NCI-H2107 (cell line): ENCODE measurements around the gene DTNBP1.
"Not testable (repeated sequence)": the region's sequence is repeated elsewhere in the genome, so short reads cannot be mapped to it uniquely, and the experiment has no call there.

Experiments
- DNase-seq: peaks from one replicate; lab custom pipeline; 2025; lab: John Stamatoyannopoulos, UW

Gene DTNBP1

DNA sequence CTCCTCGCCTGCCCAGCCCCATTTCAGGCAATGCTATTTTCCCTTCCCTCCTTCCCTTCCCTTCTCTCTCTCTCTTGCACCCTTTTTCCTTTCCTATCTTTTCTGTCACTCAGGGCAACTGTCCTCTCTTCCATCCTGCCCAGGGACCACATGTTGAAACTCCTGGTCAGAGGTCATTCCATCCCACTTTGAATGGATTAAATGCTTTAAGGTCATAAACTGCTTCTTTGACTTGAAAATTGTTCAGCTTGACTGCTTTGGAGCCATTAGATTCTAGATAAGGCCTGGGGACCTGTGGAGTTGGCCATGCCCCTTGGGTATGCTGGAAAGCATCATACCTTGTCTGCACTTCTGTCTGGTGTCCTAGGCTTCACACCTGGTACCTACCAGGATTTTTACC, 106.1 kb downstream of the DTNBP1 start:
- no peak for DNase-seq

DNA sequence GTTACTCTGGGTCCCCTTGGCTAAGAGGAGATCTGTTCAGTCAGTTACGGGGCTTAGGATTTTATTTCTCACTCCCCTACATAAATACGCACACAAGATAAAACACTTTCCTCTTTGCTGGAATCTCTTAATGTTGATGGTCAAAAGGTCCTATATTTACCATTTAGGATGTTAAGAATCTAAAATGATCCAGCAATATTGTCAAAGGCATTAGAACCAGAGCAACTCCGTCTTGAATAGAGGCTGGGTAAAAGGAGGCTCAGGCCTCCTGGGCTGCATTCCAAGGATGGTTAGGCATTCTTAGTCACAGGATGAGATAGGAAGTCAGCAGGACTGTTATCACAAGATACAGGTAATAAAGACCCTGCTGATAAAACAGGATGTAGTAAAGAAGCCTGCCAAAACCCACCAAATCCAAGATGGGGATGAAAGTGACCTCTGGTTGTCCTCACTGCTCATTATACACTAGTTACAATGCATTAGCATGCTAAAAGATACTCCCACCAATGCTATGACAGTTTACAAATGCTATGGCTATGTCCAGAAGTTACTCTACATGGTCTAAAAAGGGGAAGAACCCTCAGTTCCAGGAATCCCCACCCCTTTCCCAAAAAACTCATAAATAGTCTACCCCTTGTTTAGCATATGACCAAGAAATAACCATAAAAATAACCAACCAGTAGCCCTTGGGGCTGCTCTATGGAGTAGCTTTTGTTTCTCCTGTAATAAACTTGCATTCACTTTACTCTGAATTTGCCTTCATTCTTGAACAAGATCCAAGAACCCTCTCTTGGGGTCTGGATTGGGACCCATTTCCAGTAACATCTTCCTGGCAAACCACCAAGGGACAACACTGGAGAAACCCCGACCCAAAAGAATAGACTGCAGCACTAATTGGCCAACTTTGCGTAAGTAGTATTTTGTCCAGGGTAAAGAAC, 107.5 kb downstream of the DTNBP1 start:
- DNase-seq: no peak

DNA sequence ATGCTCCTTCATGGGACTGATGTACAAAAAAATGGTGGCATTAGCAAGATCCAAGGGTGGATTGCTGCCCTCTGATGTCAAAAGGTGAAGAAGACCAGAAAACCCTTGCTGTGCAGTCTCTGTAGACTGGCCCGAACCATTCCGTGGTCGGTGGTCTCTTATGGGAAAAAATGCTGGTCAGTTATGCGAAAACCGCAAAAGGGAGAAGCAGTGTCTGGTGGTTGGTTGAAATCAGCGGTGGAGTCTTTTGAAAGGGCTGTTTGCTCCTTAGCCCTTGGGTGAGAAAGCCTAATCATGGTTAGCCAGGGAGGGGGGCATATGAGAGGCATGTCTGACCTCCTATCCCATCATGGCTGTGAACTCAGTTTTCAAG, 108.1 kb downstream of the DTNBP1 start:
- DNase-seq: no peak

DNA sequence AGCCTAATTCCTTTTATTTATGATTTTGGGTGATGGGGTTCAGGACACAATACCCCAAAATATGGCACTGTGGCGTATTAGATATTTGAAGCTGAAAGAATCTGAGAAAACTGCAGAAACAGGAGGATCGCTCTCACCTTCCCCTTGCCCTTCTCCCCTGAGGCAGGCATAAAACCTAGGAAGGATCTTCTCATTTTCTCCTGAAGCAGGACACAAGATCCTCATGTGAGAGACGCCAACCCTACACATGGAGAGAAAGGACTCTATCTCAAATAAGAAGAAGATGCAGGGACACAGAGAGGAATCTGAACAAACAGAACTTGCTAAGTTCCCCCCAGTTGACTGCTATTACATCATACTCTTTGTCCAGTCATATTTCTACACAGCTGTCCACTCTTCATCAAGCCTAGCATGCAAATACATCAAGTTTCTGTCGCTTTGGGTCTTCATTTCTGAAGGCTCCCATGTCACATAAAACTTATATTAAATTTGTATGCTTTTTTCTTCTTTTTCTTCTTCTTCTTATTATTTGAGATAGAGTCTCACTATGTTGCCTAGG, 109.0 kb downstream of the DTNBP1 start:
- DNase-seq: no peak

DNA sequence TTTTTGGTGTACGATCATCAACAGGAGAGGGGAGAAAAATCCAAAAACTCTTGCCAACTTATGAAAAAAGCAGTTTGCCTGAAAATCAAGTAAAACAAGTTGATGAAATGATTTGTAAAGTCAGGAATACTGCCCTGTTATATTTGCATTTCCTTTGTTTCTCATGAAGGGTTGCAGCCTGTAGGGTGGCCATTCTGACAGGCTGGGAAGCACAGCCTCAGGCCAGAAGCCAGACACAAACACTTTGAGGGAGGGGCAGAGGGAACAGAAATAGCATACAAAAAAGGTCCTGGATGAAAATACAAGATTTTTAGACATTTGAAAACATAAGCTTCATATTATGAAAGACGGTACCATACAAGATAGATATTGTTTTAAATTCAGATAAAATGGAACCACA, 109.8 kb downstream of the DTNBP1 start:
- no peak for DNase-seq

- DNase-seq: no peak
These were observed 111.0 kb downstream of the DTNBP1 start for GRCh38 chr6:15551798-15552197.

DNA sequence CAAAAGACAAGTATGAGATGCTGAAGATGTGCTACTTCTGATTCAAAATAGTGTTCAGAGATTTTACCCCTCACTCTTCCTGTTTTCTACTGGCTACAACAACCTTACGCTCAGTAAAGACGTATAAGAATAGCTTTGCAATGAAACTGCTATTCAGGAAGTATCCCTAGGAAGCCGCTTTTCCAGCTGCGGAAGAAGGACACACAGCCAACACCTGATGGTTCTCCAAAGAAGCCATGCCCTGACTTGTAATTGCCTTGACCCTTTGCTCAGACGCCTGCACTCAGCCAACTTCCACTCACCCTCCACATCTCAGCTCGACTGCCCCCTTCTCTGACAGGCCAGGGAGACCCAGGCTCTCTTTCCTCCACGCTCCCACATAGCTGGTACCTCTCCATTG, 111.6 kb downstream of the DTNBP1 start:
- no peak for DNase-seq

DNA sequence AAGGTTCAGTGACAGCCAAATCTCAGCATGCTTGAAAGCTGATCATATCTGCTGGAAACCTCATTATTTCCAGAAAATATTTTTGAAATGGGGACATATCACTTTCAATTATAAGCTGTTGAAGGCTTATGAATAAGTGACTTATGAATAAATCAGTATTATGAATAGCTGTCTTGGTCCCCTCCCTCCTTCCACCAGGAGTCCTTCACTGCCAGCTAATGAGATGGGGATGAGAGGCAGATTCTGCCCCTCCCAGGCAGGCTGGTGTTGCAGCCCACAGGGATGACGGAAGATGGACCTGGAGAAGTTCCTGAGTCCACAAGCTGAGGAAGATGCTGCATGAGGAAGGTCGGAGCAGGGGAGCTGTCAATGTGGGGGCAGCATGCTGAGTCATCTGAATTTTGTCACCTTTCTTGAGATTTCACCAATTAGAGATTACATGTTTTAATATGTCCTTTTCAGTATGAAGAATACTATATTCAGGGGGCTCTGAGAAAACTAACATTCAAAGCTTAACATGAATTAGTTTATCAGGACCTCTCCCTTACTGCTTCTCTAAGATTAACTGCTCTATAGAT, 112.2 kb downstream of the DTNBP1 start:
- DNase-seq: no peak

DNA sequence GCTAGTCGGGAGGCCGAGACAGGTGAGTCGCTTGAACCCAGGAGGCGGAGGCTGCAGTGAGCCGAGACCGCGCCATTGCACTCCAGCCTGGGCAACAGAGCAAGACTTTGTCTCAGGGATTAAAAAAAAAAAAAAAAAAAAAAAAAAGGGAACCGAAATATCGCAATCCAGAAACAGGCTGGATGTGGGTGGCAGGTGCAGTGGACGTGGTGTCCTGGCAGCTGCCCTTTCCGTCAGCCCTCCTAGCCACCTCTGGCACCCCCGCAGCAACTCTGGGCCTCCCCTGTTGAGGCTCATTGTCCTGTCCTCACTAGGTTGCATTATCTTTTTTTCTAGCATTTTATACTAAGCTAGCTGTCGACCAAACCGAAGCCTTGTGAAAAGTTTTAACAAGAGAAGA, 113.5 kb downstream of the DTNBP1 start:
- no peak for DNase-seq

GRCh38 chr6:15547400-15547799, 115.4 kb downstream of the DTNBP1 start:
- no peak for DNase-seq

DNA sequence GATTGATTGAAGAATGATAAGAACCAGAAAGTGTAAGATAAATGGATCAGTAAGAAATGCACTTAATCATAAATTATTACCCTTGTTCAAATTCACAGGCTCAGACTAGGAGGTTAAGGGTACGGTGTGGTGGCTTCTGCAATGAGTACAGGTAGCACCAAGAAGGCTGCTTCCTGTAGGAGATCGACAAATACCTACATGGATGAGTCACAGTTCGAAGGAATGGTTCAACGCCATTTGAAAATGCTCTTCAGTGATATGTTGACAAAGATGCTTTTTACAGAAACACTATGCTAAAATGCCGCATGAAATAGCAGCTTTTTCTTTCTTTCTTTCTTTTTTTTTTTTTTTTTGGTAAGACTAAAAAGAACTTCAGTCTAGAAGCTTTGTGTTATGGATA, 116.2 kb downstream of the DTNBP1 start:
- DNase-seq: no peak

DNA sequence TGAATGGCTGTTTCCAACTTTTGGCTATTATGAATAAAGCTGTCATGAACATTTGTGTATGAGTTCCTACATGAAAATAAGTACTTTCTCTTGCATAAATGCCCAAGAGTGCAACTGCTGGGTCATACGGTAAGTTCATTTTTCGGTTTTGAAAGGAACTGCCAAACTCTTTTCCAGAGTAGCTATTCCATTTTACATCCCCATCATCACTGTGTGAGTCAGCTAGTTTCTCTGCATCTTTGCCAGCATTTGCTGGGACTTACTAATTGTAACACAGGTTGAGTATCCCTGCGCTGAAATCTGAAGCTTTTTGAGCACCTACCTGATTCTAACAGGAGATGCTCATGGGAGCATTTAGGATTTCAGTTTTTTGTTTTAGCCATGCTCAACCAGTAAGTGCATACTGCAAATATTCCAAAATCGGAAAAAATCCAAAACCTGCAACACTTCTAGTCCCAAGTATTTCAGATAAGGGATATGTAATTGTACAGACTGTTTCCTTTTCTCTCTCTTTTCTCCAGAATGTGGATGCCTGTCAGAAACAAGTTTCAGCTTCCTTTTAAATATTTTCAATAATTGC, 118.4 kb downstream of the DTNBP1 start:
- DNase-seq: no peak

DNA sequence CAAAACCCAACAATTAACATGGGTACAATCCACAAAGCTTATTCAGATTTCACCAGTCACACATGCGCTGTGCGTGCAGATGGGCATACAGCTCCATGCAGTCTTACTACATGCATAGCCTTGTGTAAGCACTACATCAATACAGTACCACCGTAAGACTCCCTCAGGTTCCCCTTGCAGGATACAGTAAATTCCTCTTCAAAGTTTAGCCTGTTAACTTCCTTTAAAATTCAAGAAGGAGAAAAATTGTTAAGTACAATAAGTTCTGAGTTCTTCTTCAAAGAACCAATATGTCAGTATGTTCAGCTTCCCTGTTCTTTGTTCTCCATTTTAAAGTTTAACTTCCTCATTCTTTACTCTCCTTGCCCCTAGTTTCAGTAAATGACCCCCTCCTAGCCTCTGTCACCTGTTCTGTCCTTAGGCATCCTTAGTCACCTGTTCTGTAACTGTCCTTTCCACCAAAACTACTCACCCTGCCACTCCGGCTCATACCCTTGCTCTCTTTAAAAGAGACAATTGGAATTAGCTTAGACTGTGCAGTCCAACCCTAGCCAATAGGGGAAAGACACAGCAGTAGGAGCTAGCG, 119.4 kb downstream of the DTNBP1 start:
- DNase-seq: not testable (repeated sequence)

- no peak for DNase-seq
These were observed 123.0 kb downstream of the DTNBP1 start for GRCh38 chr6:15539722-15540270.

DNA sequence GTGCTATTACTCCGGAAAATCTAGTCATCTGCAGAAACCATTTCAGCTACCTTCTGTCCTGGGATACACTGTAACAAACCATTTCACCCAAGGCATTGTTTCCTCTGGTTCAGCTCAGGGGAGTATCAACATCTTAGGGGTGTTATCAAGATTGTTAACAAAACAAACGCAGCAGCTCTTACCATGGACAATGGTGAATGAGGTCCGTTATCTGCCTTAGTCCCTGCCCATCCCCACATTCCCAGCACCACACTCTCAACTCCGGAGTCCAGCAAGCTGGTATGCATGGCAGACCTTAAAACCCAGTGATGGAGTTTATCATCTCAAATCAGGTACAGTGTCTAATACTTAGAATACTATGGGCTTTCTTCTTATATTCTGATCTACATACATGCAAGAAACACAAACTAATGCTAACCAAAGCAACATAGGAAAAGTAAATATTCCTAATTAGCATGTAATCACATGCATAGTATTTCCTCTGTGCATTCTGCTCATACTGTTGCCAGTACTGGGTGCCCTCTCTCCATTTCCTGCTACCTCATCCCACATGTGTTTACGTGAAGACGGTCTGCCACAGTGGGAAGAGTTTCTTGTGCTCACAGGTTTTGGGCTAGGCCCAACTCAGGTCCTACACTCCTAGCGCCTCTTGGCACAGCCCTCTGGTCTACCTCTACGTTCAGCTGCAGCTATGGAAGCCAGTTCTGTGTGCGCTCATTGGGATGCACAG, 123.9 kb downstream of the DTNBP1 start:
- DNase-seq: no peak

DNA sequence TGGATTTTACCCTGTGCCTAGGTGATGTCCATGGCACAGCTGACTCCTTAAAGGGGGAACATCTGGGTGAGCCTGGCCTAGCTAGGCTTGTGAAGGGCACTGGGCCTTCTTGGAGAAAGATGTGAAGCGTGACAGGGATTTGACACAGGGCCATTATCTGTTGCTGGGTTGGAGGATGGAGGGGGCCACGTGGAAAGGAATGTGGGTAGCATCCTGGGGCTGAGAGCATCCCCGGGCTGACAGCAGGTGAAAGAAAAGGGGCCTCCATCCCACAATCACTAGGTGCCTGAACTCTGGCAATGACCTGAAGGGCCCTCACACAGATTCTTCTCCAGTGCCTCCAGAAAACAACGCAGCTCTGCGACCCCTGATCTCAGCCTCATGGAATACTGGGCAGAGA, 124.7 kb downstream of the DTNBP1 start:
- no peak for DNase-seq

- no peak for DNase-seq
These were observed 126.5 kb downstream of the DTNBP1 start for GRCh38 chr6:15536198-15536955.

DNA sequence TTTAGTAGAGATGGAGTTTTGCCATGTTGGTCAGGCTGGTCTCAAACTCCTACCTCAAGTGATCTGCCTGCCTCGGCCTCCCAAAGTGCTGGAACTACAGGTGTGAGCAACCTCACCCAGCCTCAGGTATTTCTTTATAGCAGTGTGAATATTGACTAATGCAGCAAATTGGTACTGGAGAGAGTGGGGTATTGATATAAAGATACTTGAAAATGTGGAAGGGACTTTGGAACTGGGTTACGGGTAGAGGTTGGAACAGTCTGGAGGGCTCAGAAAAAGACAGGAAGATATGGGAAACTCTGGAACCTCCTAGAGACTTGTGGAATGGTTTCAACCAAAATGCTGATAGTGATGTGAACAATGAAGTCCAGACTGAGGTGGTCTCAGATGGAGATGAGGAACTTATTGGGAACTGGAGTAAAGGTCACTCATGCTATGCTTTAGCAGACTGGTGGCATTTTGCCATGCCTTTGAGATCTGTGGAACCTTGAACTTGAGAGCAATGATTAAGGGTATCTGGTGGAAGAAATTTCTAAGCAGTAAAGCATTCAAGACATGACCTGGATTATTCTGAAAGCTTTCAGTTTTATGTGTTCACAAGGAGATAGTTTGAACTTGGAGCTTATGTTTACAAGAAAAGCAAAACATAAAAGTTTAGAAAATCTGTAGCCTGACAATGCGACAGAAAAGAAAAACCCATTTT, 127.2 kb downstream of the DTNBP1 start:
- DNase-seq: no peak

DNA sequence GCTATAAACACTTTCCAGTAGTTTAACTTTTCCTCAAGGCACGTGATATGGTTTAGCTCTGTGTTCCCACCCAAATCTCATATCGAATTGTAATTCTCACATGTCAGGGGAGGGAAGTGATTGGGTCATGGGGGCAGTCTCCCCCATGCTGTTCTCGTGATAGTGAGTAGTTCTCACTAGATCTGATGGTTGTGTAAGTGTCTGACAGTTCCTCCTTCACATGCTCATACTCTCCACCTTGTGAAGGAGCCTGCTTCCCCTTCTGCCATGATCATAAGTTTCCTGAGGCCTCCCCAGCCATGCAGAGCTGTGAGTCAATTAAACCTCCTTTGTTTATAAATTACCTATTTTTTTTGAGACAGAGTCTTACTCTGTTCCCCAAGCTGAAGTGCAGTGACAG, 127.9 kb downstream of the DTNBP1 start:
- DNase-seq: no peak

GRCh38 chr6:15533379-15534026, 129.3 kb downstream of the DTNBP1 start:
- DNase-seq: no peak
